Epithelial cell of esophagus (primary cell): ENCODE results near the gene SCAF4.
"Not testable (repeated sequence)": the region's sequence is repeated elsewhere in the genome, so short reads cannot be mapped to it uniquely, and the experiment has no call there.

ENCODE experiments used
- DNase-seq: peaks from one replicate; pipeline ENCODE4 v3.0.0; 2010; ENCODE audit warnings: low read depth
- H3K4me3 ChIP-seq: 2 replicates; pipeline ENCODE4 v1.5.1; 2011; ENCODE audit warnings: mild to moderate bottlenecking, low read length, control low read depth
- CTCF ChIP-seq: IDR thresholded peaks from 2 replicates; pipeline ENCODE4 v1.5.1; 2011; ENCODE audit warnings: low read depth, mild to moderate bottlenecking, low read length, control low read depth, inconsistent platforms; ENCODE audit not compliant: insufficient read depth; ENCODE audit errors: missing control alignments

Gene SCAF4

GRCh38 chr21:31753949-31754707 lies 22.2 kb upstream of the SCAF4 start:
- DNase-seq: no peak
- no peak for TF ChIP-seq CTCF
- no peak overlapping the region for H3K4me3 ChIP-seq

DNA sequence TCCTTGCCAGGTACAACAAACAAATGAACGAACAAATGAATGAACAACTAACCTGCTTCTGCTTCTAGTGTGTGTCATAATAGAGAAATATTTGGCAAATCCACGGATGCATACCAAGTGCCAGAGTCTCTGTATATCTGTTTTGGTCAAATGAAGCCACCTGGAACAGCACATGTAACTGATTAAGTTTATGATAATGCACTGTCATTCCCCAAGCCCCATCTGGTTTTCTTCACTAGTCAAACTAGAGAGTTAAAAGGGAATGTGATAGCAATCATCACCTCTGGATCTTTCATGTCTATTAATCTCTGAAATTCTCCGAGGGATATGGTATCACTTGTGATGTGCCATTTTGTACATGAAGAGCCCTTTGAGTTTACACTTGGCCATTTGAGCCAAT lies 21.0 kb upstream of the SCAF4 start:
- no peak for DNase-seq
- no peak for TF ChIP-seq CTCF
- no peak overlapping the region for H3K4me3 ChIP-seq

DNA sequence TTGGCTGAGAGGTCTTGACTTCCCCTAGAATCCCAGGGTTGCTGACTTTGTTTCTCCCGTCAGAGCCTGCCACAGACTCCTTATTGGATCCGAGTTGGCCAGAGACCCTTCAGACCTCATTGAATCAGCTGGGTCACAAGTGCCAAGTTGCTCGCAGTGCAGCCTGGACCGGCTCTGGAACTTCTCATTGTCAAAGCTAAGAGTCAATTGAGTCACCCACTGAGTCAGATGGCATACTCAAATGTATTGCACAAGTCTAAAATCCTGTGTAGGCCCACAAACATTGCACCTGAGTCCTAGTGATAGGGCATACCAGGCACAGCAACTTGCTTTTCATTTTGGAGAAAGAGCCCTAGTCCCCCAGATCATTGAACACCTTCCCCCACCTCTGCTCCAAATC lies 20.4 kb upstream of the SCAF4 start:
- no peak for TF ChIP-seq CTCF
- DNase-seq: peak; percentile 90
- H3K4me3 ChIP-seq: no peak overlapping the region

DNA sequence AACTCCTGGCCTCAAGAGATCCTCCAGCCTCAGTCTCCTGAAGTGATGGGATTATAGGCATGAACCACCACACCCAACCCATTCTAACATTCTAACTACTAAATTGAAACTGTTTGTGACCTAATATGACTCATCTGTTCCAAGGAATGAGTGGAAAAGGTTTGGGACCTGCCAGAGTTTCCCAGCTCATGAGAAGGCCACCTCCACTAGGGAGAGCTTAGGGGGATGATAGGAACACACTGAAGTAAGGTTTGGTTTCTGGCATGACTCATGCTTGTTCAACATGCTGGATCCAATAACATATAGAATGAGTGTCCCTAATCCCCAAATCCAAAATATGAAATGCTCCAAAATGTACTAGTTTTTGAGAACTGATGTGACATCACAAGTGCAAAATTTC lies 18.9 kb upstream of the SCAF4 start:
- DNase-seq: peak; percentile 63
- H3K4me3 ChIP-seq: no peak overlapping the region
- TF ChIP-seq CTCF: no peak

- no peak for DNase-seq
- TF ChIP-seq CTCF: no peak
- H3K4me3 ChIP-seq: no peak overlapping the region
These were observed 12.4 kb upstream of the SCAF4 start for GRCh38 chr21:31744182-31744800.

DNA sequence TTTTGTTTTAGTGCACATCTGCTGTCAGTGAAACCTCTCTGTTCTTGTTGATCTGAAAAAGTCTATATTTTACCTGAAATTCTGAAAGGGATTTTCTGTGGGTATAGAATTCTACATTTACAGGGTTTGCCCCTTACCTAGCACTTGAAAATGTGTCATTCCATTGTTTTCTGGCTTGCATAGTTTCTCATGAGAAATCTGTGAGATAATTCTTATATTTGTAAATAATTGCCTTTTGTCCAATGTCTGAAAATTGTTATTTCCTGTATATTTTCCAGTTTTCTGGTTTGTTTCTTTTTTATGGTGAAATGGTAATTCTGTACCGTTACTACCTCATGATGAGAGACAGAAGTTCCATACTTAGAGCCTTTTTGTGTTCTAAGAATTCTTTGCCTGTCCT lies 11.8 kb upstream of the SCAF4 start:
- TF ChIP-seq CTCF: no peak
- no peak for DNase-seq
- no peak overlapping the region for H3K4me3 ChIP-seq

- no peak for DNase-seq
These were observed 9.2 kb upstream of the SCAF4 start for GRCh38 chr21:31741116-31741515.

GRCh38 chr21:31737586-31738397 lies 5.9 kb upstream of the SCAF4 start:
- not testable (repeated sequence) for H3K4me3 ChIP-seq, DNase-seq

More at GRCh38 chr21:31741116-31741515, 9.2 kb upstream of the SCAF4 start:
- TF ChIP-seq CTCF: no peak
- H3K4me3 ChIP-seq: no peak overlapping the region
